Brain microvascular endothelial cell (primary cell): Measurements from ENCODE around the gene HAUS6.
A peak's percentile ranks its signal among the peaks of the same experiment; 100 is the strongest.
"Not testable (repeated sequence)": the region's sequence is repeated elsewhere in the genome, so short reads cannot be mapped to it uniquely, and the experiment has no call there.

ENCODE experiments used
- DNase-seq: peaks from one replicate; pipeline ENCODE4 v3.0.0-alpha.2; 2020
- H3K27ac ChIP-seq: fragments of 250-450 bp; sonication (Bioruptor Pico); 2 replicates; pipeline ENCODE4 v1.5.1; 2020; ENCODE audit warnings: mild to moderate bottlenecking, moderate library complexity
- H3K27me3 ChIP-seq: fragments of 250-450 bp; sonication (Bioruptor Pico); replicated peaks from 2 replicates; pipeline ENCODE4 v1.5.1; 2020; ENCODE audit warnings: mild to moderate bottlenecking
- H3K36me3 ChIP-seq: fragments of 250-450 bp; sonication (Bioruptor Pico); replicated peaks from 2 replicates; pipeline ENCODE4 v1.5.1; 2020; ENCODE audit warnings: mild to moderate bottlenecking
- H3K4me3 ChIP-seq: 2 replicates; pipeline ENCODE4 v1.5.1; 2011; ENCODE audit warnings: low read depth, mild to moderate bottlenecking, control low read depth, low read length, moderate library complexity
- CTCF ChIP-seq: IDR thresholded peaks from 2 replicates; pipeline ENCODE4 v1.5.1; 2011; ENCODE audit warnings: low read depth, mild to moderate bottlenecking, moderate library complexity, low read length, control low read depth, inconsistent platforms; ENCODE audit errors: missing control alignments
- in situ Hi-C: cut with HindIII; loops from 2 replicates; pipeline ENCODE4 v1.10.0; 2017; ENCODE audit warnings: low sequenced_read_pairs, low pct_ligation_motif_present

Gene HAUS6

DNA sequence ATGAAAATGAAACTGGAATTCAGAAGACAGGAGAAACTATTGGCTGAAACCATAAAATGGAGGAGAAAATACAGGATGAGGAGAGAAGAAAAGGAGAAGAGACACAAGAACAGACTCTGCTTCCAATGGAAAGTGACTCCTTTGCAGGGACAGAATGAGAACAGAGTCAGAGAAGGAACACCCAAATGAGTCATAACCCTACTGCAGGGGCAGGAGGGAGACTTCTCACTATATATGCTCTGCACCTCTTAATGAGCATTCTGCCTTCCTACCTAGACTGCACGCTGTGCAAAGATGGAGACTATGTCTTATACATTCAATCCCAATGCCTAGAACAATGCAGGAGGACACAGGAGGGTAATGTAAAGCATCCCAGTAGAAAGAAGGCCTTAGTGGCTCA, 71.8 kb downstream of the HAUS6 start:
- Histone ChIP-seq H3K36me3 (no peaks in the 10 kb centered on the region), H3K4me3 (no peak overlapping the region), H3K27me3 (no peaks in the 10 kb centered on the region), H3K27ac (no peak overlapping the region)
- TF ChIP-seq CTCF: no peak
- in situ Hi-C loops: loop anchor here (25.0 kb wide), 2 partner anchors 569 to 769 kb away; partner anchors contain the start of gene ADAMTSL1
- DNase-seq: no peak

GRCh38 chr9:19028835-19029451, 73.8 kb downstream of the HAUS6 start:
- peak; percentile 72 for TF ChIP-seq CTCF
- Histone ChIP-seq H3K27me3 (no peaks in the 10 kb centered on the region), H3K4me3 (no peak overlapping the region), H3K27ac (no peak overlapping the region), H3K36me3 (no peaks in the 10 kb centered on the region)
- in situ Hi-C loops: loop anchor here (25.0 kb wide), 2 partner anchors 567 to 767 kb away; partner anchors contain the start of gene ADAMTSL1
- peak; percentile 67 for DNase-seq

DNA sequence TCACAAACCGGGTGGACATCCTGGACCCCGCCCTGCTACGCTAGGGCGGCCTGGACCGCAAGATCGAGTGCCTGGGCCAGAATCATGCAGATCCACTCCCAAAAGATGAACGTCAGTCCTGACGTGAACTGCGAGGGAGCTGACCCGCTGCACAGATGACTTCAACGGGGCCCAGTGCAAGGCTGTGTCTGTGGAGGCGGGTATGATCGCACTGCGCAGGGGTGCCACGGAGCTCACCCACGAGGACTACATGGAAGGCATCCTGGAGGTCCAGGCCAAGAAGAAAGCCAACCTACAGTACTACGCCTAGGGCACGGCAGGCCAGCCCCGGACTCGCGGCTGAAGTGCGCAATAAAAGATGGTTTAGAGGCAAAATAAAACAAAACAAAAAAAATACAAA, 74.9 kb downstream of the HAUS6 start:
- TF ChIP-seq CTCF: no peak
- DNase-seq: no peak
- Histone ChIP-seq H3K4me3 (no peak overlapping the region), H3K36me3 (no peaks in the 10 kb centered on the region), H3K27ac (no peak overlapping the region), H3K27me3 (no peaks in the 10 kb centered on the region)
- in situ Hi-C loops: loop anchor here (25.0 kb wide), 2 partner anchors 566 to 766 kb away; partner anchors contain the start of gene ADAMTSL1

GRCh38 chr9:19026375-19026774, 76.3 kb downstream of the HAUS6 start:
- in situ Hi-C loops: loop anchor here (25.0 kb wide), 2 partner anchors 564 to 764 kb away; partner anchors contain the start of gene ADAMTSL1
- Histone ChIP-seq H3K27ac (no peak overlapping the region), H3K36me3 (no peaks in the 10 kb centered on the region), H3K27me3 (no peaks in the 10 kb centered on the region), H3K4me3 (no peak overlapping the region)
- TF ChIP-seq CTCF: no peak
- DNase-seq: no peak

- H3K27ac ChIP-seq: no peak overlapping the region
- in situ Hi-C loops: no loop called here
- DNase-seq: no peak
- H3K27me3 ChIP-seq: no peaks in the 10 kb centered on the region
- no peak for TF ChIP-seq CTCF
- H3K36me3 ChIP-seq: no peaks in the 10 kb centered on the region
- H3K4me3 ChIP-seq: no peak overlapping the region
These were observed 79.6 kb downstream of the HAUS6 start for GRCh38 chr9:19023078-19023477.

DNA sequence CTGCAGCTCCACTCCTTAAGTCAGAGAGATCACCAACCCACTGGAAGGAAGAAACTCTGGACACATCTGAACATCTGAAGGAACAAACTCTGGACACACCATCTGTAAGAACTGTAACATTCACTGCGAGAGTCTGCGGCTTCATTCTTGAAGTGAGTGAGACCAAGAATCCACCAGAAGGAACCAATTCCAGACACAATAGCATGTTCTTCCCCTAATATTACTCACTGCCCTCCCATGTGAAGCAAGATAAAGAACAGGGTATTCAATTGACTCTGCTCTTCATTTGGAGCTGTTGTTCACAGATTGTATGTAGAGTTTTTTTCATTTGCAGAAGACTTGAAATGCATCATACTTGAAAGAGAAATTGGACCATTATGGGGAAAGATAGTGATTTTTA, 80.5 kb downstream of the HAUS6 start:
- Histone ChIP-seq H3K36me3 (no peaks in the 10 kb centered on the region), H3K27me3 (no peaks in the 10 kb centered on the region), H3K27ac (no peak overlapping the region), H3K4me3 (no peak overlapping the region)
- no peak for TF ChIP-seq CTCF
- DNase-seq: no peak
- in situ Hi-C loops: no loop called here

GRCh38 chr9:19021649-19022048, 81.1 kb downstream of the HAUS6 start:
- H3K4me3 ChIP-seq, DNase-seq, H3K27ac ChIP-seq, H3K36me3 ChIP-seq, H3K27me3 ChIP-seq, in situ Hi-C loops: not testable (repeated sequence)
